Activated T-helper 1 cell treated with anti-CD3 and anti-CD28 coated beads, Interleukin-2, amount 50 U/mL, for 16 hours (primary cell): ENCODE measurements around the gene MGMT.

ENCODE experiments used
- DNase-seq, 2 donors: peaks; one replicate each; pipeline ENCODE4 v3.0.0-alpha.2; 2020; ENCODE audit warnings: low read depth in 1 of 2, low spot score in 1 of 2

Gene MGMT

DNA sequence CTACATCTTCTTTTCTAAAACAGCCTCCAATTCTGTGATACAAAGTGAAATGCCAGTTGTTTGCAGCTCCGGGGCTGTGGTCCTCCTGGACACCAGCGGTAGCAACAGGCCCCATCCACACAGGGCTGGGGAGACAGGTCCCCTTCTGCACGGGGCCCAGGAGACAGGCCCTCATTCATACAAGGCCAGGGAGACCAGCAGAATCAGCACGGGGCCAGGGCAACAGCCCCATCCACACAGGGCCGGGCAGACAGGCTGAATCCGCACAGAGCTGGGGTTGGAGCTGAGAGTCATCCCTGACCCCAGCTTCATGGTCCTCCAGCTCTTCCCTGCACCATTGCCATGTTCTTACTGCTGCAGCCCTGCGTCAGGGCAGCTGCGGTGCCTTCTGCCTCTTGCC, 238.6 kb downstream of the MGMT start:
- no peak for DNase-seq

DNA sequence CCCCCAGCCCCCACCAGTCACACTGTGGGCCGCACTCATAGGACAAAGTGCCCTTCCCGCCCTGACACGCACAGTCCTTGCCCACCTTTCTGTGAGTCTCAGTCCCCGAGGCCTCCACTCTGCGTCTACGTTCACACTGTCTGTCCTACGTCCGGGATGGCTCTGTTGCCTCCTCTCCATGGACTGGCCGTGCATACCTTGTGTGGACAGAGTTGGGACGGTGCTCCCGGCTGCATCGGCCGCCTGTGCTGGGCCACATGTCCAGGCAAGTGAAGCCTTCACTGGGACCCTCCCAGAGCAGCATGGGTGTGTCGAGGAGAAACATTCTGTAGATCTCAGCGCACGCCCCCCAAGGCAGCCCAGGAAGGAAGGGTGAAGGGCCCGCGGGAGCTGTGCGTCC, 239.0 kb downstream of the MGMT start:
- no peak for DNase-seq

DNA sequence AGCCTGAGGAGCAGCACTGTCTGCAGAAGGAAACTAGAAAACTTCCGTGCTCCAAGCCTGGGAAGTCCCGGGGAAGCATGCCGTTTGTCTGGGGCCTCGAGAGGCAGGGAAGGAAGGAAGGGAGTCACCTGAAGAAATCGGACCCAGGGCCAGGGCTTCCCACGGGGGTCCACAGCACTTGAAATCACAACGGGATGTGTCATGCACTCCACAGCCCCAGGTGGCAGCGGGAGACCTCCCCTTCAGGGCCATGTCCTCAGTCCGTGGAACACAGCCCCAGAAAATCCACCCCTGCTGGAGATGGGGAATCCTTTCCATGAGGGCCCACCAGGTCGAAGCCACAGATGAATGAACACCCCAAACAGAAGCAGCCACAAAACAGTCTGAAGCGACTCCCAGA, 239.5 kb downstream of the MGMT start:
- no peak for DNase-seq

DNA sequence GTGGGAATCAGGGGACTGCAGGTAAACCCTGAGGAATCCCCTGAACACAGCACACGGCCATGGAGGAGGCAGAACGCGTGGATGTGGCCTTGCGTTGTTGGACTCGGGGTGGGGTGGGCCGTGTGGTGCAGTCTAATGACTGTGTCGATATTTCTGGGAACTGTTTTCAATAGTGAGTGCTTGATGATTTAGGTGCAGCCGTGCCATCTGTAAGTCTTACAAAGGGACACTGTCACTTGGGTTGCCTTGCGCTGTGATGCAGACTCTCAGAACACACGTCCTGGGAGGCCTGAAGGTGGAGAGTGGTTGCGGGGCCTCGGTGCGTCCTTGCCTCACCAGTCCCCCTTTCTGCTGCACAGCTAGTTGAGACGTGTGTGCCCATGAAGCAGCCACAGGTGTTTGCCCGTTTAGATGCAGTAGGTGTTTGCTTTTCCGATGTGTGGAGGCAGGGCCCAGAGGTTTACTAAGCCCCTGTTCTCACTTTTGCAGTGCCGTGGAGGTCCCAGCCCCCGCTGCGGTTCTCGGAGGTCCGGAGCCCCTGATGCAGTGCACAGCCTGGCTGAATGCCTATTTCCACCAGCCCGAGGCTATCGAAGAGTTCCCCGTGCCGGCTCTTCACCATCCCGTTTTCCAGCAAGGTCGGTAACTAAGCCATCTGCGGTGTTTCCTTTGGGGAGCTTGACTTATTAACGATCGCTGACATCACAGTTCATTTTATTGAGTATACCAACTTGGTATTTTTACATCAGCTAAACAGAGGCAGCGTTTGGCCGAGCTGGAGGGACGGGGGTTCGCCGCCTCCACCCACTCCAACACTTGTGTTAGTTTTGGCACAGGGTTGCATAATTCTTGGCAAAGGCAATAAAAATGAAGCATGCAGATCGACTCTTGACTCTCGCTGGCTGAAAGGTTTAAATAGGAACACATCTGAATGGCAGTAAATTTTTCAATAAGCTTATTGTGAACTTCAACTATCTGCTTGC, 240.7 kb downstream of the MGMT start:
- no peak for DNase-seq

DNA sequence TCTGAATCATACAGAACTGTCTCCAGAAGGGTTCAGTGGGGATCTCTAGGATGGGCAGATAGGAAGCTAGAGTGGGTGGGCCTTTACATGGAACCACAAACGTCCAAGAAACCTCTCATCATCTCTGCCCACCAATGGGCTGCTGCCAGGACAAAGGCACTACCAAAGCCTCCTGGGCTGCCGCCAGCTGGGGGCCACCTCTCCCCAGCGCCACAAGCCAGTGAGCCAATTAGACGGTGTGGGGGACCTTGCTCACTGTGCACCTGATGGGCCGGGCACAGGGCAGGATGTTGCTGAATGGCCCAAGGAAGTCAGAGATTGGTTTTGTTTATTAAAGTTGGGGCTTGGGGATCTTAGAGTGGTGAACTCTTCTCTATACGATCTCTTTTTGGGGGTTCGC, 242.1 kb downstream of the MGMT start:
- no peak for DNase-seq

DNA sequence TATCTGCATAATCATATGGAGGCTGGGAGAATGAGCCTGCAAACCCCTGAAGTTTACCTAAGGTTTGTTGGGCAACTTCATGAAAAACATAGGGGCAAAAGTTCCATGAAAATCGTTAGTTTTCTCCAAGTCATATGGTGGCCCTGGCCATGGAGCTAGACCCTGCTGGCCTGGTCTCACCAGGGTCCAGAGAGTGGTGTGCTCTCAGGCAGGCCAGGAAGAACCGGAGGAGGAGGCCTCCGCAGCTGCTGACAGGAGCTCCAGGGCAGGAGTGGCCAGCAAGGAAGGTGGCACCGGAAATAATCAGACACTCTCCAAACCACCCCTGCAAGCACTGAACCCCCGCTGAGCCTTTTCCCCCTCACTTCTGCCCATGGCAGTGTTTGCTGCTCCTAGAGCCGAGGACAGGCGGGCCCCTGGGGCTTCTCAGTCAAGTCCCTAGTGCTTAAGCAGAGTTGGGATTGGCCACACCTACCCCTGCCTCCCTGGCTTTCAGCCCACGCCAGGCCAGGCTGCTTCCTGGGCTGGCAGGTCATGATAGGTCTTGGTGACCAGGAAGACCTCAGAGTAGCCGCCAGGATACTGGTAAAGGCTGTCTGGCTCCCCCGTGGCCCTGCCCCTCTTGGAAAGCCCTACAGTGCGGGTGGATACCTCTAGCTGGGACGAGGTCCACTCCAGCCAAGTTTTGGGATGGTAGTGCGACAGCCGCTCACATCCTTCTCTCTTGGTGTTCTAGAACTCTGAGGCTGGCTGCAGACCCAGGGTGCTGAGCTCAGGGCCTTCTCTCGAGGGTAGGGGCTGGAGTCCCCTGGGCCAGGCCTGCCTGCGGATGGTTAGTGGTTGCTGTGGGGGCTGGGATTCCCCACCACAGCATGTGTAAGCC, 242.8 kb downstream of the MGMT start:
- DNase-seq, result no peak

DNA sequence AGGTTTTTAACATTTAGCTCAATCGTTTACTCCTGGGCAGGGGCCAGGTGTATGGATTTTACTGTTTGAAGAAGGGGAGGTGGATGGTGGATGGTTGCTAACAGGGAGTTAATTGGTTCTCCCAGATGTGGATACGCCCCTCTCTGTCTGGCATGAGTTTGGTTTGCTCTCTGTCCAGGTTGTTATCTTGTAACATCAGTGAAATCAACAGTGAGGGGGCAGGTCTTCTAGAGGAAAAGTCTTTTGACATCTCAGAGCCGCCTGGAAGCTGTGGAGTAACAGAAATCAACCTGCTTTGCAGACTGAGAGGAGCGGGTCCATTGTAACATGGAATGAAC, 243.4 kb downstream of the MGMT start:
- no peak for DNase-seq

DNA sequence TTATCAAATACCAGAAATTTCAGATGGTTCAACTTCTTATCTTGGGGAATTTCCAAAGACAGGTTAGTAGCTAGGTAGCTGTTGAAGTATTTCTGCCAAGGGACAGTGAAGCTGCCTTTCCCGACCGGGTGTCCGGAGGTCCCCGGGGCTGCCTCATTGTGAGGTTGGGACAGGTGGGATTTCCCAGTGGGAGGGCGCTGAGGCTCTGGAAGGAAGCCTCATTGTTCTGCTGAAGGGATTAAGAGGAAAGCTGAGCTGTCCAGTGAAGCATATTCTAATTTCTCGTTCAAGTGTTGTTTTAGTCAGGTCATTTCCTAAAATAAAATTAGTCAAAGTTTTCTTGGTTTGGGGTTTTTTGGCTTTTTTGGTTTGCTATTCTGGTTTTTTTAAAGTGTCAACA, 244.2 kb downstream of the MGMT start:
- no peak for DNase-seq

DNA sequence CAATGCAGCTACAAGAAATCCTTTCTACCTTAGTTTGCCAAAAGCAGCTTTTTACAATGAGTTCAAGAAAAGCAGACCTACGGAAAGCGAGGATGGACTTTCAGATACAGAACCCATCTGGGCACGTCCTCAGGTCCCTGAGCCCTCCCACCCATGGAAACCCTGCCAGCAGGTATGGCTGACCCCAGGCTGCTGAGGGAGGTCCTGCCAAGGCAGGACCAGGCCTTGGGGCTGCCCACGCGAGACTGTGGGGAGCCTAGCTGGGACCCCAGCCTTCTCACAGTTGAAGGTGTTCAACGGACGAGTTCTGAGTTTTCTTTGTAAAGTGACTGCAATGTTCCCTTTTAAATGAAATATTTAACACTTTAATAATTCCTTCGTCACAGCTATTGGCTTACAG, 245.0 kb downstream of the MGMT start:
- DNase-seq, result no peak

DNA sequence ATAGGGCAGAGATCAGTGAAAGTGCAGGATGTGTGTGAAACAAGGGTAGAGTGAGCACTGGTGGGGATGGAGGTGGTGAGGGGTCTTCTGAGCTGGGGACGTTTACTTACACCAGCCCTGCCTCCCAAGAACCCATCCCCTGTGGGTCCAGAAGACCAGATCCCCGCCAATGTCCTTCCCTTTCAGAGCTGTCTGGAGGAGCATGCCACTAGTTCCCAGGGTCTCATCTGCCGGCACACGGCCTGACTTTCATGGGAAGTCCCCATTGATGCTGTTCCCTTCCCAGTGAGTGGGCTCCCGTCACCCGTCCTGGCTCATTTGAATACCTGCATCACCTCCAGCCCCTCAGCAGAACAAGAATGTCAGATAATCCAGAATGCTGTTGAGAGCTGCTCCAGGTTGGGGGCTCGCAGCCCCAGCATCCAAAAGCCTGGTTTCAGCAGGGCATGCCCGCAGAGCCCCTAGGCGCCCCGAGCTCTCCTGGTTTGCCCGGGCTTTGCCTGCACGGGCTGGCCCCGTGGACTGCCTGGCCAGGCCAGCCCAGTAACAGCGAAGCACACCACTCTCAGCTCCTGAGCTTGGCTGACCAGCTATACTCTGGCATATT, 246.7 kb downstream of the MGMT start:
- no peak for DNase-seq

DNA sequence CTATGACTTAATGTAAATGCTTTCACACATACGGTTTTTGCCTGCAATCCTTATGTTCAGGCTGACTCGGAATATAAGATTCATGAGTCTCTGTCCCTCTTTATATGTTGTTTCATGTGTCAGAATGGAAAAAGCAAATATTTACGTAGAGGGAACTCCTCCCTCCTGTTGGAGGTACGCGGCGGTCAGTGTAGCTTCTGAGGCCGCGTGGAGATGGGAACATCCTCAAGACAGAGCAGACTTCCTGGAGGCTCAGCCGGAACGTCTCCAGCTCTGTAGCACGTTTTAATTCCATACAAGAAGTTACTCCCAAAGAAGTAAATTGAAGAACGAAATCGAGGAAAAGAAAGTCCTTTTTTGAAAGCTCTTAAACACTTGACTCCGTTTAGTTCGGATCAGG, 248.8 kb downstream of the MGMT start:
- DNase-seq, result no peak

DNA sequence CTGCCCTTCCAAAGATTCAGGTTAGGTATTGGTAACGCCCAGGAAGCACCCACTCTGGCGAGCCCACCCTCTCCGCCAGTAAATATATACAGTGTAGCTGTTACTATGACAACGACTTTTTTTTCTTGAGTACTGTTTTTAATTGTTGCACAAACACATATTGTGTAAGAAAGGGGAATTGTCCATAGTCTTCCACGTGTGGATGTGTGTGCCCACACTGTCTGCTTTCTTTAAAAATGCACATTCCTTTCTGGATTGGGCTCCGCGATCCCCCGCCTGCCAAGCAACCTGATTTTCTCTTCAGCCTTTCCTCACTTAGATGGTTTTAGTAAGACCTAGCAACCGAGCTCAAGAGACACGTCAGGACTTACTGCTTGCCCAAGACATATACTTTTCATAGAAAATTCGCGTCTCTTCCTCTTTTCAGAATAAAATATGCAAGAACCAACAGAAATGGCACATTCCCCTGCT, 249.2 kb downstream of the MGMT start:
- DNase-seq, result no peak

DNA sequence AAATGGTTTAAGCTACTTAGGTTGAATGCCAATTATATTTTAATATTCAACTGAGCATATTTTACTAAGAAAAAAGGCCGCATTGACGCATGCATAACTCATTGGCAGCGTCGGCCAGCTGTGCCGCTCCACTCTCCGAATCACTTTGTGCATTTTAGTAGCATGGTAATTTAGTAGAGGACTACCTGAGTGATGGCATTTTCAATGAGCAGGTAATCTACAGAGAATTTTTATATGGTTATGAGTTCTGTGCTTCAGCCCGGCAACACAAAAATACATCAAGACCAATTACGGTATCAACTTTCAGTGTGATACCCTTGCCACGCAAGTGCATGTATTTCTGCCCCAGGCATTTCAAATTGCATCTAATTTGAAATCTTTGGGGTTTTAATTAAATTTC, 249.8 kb downstream of the MGMT start:
- no peak for DNase-seq

DNA sequence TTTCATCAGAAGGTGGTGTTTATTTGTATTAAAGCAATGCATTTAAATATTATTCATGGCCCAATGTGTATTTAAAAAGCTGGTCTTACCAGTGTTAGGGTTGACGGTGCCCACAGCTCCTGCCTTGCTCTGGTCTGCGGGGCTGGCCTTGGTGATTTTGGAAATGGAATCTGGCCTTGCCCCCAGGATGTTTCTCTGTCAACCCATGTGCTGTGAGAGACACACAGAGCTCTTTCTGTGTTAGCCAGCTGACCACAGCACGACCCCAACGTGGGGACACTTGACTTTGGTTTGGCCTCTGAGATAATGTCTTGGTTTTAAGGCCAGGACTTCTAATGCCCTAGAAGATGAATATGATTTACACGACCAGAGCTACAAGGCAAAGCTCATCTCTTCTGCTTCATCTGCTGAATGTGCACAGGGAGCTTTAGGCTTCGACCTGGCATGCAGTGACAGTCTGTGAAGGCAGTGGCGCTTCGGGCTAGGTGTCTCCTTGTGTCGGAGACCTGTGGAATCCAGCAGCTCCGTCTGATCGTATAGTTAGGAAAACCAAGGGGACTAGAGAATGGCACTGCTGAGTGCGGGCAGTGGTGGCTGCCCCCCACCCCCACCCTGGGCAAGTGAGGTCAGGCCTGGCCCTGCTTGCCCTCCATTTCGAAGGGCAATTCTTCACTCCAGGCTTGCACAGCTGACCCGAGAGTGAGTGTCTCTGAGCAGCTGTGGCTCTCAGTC, 250.9 kb downstream of the MGMT start:
- no peak for DNase-seq

DNA sequence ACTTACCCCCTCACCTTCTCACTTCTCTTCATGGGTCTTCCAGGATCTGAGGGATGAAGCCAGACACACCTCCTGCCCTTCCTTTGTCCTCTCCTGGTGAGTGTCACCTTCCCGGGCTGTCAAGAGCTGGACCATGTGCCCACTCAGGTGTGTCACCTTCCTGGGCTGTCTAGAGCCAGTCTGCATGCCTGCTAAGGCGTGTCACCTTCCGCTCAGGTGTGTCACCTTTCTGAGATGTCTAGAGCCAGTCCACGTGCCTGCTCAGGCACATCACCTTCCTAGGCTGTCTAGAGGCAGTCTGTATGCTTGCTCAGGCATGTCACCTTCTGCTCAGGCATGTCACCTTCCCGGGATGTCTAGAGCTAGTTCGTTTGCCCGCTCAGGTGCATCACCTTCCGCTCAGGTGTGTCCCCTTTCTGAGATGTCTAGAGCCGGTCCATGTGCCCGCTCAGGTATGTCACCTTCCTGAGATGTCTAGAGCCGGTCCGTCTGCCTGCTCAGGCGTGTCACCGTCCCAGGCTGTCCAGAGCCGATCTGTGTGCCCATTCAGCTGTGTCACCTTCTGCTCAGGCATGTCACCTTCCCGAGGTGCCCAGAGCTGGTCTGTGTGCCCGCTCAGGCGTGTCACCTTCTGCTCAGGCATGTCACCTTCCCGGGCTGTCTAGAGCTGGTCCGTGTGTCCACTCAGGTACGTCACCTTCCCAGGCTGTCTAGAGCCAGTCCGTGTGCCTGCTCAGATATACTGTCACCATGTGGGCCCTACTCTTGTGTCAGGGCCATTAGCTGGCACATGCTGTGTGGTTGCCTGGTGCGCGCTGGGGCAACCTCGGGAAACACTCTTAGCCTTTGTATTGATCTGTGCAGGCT, 251.7 kb downstream of the MGMT start:
- DNase-seq, result no peak

DNA sequence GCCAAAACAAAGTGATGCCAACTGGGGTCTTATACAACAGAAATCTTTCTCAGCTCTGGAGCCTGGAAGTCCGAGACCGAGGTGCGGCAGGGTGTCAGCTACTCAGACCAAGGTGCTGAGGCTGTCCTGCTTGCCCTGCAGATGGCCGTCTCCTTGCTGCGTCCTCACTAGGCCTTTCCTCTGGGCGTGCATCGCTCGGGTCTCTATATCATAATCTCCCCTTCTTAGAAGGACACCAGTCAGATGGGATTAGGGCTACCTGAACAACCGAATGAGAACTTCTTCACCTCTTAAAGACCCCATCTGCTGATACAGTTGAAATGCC, 252.3 kb downstream of the MGMT start:
- DNase-seq, result no peak

DNA sequence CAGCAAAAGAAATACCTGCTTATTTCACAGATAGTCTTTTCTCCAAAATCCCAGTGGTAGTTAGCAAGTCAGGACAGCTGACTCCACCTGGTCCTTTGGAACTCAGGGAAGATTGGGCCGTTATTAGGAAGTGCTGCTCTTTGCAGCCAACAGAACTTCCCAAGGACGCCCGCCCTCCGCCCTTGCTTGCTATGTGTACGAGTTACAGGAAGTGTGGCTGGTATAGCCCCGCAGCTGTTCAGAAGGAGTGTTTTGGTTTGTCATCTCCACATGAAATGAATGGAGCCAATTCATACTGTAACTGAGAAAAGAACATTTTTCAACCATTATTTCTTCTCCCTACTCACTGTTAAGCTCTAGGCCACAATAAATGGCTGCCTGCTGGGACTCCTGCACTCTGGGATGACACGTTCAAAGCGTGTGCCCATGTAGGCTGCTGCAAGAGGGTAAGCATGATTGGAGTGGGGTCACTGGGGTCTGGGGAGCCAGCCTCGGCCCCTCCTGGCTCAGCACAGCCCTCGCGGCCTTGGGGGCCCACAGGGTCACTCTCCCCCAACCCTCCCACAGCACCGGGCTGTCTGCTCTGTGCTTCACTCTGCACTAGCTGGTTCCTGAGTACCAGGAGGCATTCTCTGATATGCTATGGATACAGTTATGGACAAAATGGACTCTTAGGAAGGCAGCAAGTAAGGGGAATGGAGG, 253.0 kb downstream of the MGMT start:
- no peak for DNase-seq

DNA sequence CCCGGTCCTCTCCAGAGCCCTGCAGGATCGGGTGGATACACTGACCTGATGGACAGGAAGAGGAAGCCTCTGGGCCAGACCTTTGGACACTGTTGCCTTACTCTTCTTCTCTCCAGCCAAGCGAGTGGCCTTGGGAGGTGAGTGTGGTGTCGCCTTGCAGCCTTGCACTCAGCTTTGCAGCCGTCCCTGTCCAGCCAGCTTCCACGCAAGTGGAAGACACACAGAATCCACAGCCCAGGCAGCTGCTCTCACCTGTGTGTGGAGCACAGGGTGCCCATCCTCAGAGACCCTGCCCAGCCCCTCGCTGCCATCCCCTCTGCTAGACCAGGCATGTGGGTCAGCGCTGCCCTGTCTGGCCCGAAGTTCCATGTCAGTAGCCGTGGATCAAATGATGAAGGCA, 258.0 kb downstream of the MGMT start:
- no peak for DNase-seq

DNA sequence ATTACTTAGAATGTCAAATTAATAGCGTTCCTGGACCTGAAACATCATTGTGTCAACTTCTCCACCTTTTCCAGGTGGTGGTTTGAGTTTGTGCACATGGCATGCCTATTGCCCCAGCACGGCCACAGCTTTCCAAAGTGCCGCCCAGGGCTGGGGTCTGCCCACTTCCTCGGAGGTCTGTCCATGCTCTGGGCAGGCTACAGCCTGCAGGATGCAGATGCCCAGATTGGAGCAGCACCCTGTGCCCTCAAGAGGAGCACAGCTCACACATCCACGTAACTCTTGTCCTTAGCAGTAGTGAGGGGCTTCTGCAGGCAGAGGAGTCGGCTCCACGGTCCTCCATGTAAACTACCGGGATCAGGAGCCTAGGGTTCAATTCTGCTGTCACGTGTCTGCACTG, 258.4 kb downstream of the MGMT start:
- DNase-seq, result no peak
